Gastrocnemius medialis (tissue), 4 donors: Measurements from ENCODE around the gene CLNK. TPM values are rescaled to one million over a fixed set of nuclear protein-coding genes. Genes with fewer than 3 reads are reported as not detected.

Source experiments
- ATAC-seq, 2 donors: fragments of 150-250 bp; one replicate each; pipeline ENCODE4 v1.9.1; 2016
- DNase-seq, 2 donors: peaks; one replicate each; pipeline ENCODE4 v3.0.0-alpha.2; 2019
- H3K27ac ChIP-seq, 4 donors: fragments of 200-600 bp; sonication (generic); 1 replicate in 1 of 4; 2 replicates in 3 of 4; pipeline ENCODE4 v1.5.1; 2016 to 2018; ENCODE audit warnings: mild to moderate bottlenecking in 2 of 4, moderate library complexity in 1 of 4
- H3K27me3 ChIP-seq, 3 donors: fragments of 200-600 bp; sonication (generic) in 2 of 3; 1 replicate in 1 of 3; 2 replicates in 2 of 3; pipeline versions ENCODE4 v1.5.1 to v1.6.0; 2016 to 2019; ENCODE audit warnings: mild to moderate bottlenecking in 1 of 3, moderate library complexity in 1 of 3
- H3K36me3 ChIP-seq, 2 donors: fragments of 200-600 bp; sonication (generic) in 1 of 2; one replicate each; pipeline ENCODE4 v1.5.1; 2017 to 2018
- H3K4me1 ChIP-seq, 2 donors: fragments of 200-600 bp; sonication (generic) in 1 of 2; one replicate each; pipeline ENCODE4 v1.5.1; 2016 to 2017; ENCODE audit warnings: mild to moderate bottlenecking in 2 of 2
- H3K4me3 ChIP-seq, 4 donors: fragments of 200-600 bp; sonication (generic) in 3 of 4; 1 replicate in 1 of 4; 2 replicates in 3 of 4; pipeline ENCODE4 v1.5.1; 2016 to 2019; ENCODE audit warnings: mild to moderate bottlenecking in 2 of 4
- H3K9me3 ChIP-seq, 3 donors: fragments of 200-600 bp; sonication (generic) in 2 of 3; 1 replicate in 1 of 3; 2 replicates in 2 of 3; pipeline ENCODE4 v1.5.1; 2016 to 2019
- POLR2A ChIP-seq, 2 donors: fragments of 450-650 bp; IDR thresholded peaks; one replicate each; pipeline ENCODE4 v1.6.1; 2017; ENCODE audit warnings: antibody characterized with exemption in 2 of 2, mild to moderate bottlenecking in 2 of 2, moderate library complexity in 2 of 2
- in situ Hi-C, 4 donors: fragments of 200-750 bp; cut with MboI; loops; one replicate each; pipeline versions ENCODE4 v1.15.0 to v1.8.0; 2017; ENCODE audit warnings: low sequenced_read_pairs in 4 of 4
- intact Hi-C: fragments of 100-400 bp; cut with DNase I; formaldehyde crosslinking; loops from one replicate; pipeline ENCODE4 v1.15.1; 2023; ENCODE audit warnings: low total_unique reads
- total RNA-seq, 4 donors: library from RNA; depleted of rRNA; stranded (reverse); fragments of >200 nt; gene quantifications; one replicate each; pipeline versions ENCODE4 v1.1.0 to v1.2.3, GENCODE V29; 2016
- TF ChIP-seq, protein P1 (sequence below), 5 experiments: fragments of 450-650 bp in 3 of 5; fragments of 200-600 bp in 2 of 5; sonication (generic) in 2 of 5; IDR thresholded peaks in 4 of 5; conservative IDR thresholded peaks in 1 of 5; 1 replicate in 4 of 5; 2 replicates in 1 of 5; pipeline ENCODE4 v1.5.1; 2016 to 2019; ENCODE audit warnings: antibody characterized with exemption in 5 of 5, mild to moderate bottlenecking in 3 of 5, moderate library complexity in 3 of 5

The CLNK gene
- total RNA-seq, 4 donors from 2014 or later, result not detected

DNA sequence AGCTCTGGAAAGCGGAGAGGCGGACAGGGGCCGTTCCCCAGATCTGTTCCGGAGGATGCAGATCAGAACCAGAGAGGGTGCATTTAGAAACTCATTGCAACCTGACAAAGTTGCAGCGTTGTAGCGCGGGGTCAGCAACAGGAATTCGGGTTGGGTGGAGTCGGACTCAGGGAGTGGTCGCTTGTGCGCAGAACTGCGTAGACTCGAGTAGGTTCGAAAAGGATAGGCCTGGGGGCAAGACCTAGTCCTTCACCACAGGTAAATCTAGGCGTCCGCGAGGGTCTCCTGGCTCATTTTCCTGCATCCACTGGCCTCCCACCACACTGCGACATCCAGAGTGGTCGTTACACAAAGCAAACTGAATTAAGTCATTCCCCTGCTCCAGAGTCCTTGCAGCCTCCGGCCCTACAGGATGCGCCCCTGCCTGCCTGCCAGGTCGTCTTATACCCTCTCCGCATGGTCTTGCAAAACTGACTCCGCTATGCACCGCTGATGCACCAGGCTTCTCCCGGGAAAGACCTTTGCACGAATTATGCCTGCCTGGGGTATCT is 222.6 kb downstream of the CLNK start:
- in situ Hi-C loops, result no loop called here
- ATAC-seq (no peak), DNase-seq (no peak)
- intact Hi-C loops, result loop anchor here (5.0 kb wide), 1 partner anchor 85 kb away; no protein-coding TSS in a partner anchor
- TF ChIP-seq POLR2A (IDR thresholded peaks at IDR 0.05), result no peak
- TF ChIP-seq, protein P1, sequence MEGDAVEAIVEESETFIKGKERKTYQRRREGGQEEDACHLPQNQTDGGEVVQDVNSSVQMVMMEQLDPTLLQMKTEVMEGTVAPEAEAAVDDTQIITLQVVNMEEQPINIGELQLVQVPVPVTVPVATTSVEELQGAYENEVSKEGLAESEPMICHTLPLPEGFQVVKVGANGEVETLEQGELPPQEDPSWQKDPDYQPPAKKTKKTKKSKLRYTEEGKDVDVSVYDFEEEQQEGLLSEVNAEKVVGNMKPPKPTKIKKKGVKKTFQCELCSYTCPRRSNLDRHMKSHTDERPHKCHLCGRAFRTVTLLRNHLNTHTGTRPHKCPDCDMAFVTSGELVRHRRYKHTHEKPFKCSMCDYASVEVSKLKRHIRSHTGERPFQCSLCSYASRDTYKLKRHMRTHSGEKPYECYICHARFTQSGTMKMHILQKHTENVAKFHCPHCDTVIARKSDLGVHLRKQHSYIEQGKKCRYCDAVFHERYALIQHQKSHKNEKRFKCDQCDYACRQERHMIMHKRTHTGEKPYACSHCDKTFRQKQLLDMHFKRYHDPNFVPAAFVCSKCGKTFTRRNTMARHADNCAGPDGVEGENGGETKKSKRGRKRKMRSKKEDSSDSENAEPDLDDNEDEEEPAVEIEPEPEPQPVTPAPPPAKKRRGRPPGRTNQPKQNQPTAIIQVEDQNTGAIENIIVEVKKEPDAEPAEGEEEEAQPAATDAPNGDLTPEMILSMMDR (IDR thresholded peaks at IDR 0.05 in 4 of 5, conservative IDR thresholded peaks at IDR 0.05 in 1 of 5), result no peak
- Histone ChIP-seq H3K4me1 (no peaks in the 10 kb centered on the region), H3K27ac (no peak overlapping the region), H3K4me3 (peak overlapping the region; percentile 14 to 47 (median 34)), H3K9me3 (no peaks in the 10 kb centered on the region), H3K27me3 (peaks cover 31 to 32% (median 31%) of the 10 kb centered on the region in 3 donors), H3K36me3 (no peaks in the 10 kb centered on the region)

DNA sequence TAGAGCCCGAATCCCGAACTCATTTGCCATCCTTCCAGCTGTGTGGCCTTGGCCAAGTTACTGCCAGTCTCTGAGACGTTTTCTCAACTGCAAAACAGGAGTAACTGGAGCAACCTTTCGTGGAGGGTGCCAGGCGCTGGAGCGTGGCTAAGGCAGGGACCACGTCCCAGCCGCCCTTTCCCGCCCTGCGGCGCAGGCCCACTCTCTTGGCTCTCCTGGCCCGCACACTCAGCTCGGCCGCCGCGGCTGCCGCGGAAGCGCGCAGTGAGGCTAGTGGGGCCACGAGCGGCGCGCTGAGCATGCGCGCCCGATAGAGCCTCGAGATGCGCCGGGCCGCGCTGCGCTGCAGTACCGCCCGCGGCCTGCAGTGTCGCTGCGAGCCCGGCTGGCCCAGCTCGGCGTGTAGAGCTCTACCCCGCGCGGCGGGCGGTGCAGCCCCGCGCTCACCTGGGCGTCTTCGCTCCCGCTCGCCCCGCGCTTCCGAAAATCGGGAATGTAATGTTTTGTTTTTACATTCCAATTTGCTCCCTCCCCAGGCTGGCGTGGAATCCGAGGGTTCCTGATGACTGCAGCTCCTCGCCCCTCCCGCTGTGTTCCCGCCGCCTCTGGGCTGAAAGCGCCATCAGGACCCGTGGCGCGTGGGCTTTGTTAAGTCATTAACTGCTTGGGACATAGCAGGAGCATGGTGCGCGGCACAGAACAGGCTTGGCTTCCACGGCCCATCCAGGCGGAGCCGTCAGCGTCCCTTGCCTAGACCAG is 223.3 kb downstream of the CLNK start:
- Histone ChIP-seq H3K9me3 (no peaks in the 10 kb centered on the region), H3K4me1 (no peaks in the 10 kb centered on the region), H3K4me3 (peak overlapping the region; percentile 14 to 47 (median 34)), H3K36me3 (no peaks in the 10 kb centered on the region), H3K27me3 (peaks cover 31 to 32% (median 31%) of the 10 kb centered on the region in 3 donors), H3K27ac (no peak overlapping the region)
- peak in 1 of 2 donors; percentile 34 for ATAC-seq
- DNase-seq, result no peak
- intact Hi-C loops (loop anchor here (5.0 kb wide), 1 partner anchor 86 kb away; no protein-coding TSS in a partner anchor), in situ Hi-C loops (no loop called here)
- TF ChIP-seq, protein P1 (IDR thresholded peaks at IDR 0.05 in 4 of 5, conservative IDR thresholded peaks at IDR 0.05 in 1 of 5), result peak; percentile 57 to 88 (median 76)
- TF ChIP-seq POLR2A (IDR thresholded peaks at IDR 0.05), result no peak

DNA sequence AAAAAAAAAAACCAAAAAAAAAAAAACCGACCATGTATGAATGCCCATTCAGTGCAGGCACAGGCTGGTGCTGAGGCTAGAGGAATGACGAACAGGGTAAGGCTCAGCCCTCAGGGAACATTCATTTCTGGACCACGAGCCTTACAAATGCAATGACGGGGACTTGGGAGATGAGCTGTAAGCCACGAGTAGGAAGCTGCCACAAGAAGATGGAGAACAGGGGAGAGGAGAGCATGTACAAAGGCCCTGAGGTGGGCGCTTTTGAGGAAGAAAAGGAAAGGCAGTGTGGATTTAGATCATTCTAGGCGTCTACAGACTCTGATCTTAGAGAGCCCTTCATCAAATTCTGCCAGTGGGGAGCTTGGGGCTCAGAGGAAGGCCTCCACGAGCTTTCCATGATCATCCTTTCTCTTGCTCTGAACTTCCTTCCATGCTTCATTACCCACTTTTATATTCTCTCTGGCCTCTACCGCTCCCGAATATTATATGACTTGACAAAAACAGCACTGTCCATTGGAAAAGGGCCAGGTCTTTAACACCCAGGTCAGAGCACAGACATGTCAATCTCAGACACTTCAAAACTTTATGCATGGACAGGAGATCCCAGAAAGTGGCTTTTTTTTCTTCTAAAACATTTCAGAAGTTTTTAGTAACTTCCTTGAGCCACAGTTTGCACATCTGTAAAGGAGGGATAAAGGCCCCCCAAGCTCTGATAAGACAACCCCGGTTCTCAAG is 224.1 kb downstream of the CLNK start:
- intact Hi-C loops, result loop anchor here (5.0 kb wide), 1 partner anchor 87 kb away; no protein-coding TSS in a partner anchor
- Histone ChIP-seq H3K27me3 (peaks cover 31 to 32% (median 31%) of the 10 kb centered on the region in 3 donors), H3K36me3 (no peaks in the 10 kb centered on the region), H3K4me1 (no peaks in the 10 kb centered on the region), H3K27ac (no peak overlapping the region), H3K4me3 (peak overlapping the region in 1 of 4 donors; percentile 47), H3K9me3 (no peaks in the 10 kb centered on the region)
- no peak for TF ChIP-seq POLR2A (IDR thresholded peaks at IDR 0.05)
- TF ChIP-seq, protein P1 (IDR thresholded peaks at IDR 0.05 in 4 of 5, conservative IDR thresholded peaks at IDR 0.05 in 1 of 5), result no peak
- DNase-seq (no peak), ATAC-seq (no peak)
- in situ Hi-C loops, result no loop called here

DNA sequence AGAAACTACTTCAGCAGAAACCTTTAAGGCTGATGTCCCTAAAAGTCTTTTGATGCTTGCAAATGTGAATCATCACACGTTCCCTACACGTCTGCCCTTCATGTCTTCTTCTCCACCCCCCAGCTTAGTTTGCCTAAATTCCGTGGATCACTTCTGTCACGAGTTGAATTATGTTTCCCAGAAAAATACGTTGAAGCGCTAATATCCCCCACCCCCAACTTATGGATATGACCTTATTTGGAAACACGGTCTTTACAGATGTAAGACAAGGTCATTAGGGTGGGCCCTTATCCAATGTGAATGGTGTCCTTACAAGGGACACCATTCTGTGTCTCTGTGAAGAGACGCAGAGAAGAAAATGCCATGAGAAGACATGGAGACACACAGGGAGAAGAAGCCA is 225.3 kb downstream of the CLNK start:
- Histone ChIP-seq H3K27me3 (peaks cover 25 to 31% (median 28%) of the 10 kb centered on the region in 3 donors), H3K36me3 (peaks cover 0 to 4% of the 10 kb centered on the region in 2 donors), H3K4me1 (no peaks in the 10 kb centered on the region), H3K27ac (no peak overlapping the region), H3K4me3 (no peak overlapping the region), H3K9me3 (no peaks in the 10 kb centered on the region)
- ATAC-seq, result no peak
- intact Hi-C loops (no loop called here), in situ Hi-C loops (no loop called here)
- no peak for DNase-seq
- TF ChIP-seq POLR2A (IDR thresholded peaks at IDR 0.05), result no peak
- TF ChIP-seq, protein P1 (IDR thresholded peaks at IDR 0.05 in 4 of 5, conservative IDR thresholded peaks at IDR 0.05 in 1 of 5), result no peak
